Smooth muscle cell (in vitro differentiated cells): ENCODE measurements around the gene SDHC. TPM values are rescaled to one million over a fixed set of nuclear protein-coding genes. Genes with fewer than 3 reads are reported as not detected.

Source experiments
- DNase-seq: peaks from one replicate; lab custom pipeline; 2025; ENCODE audit not compliant: unreplicated experiment; lab: John Stamatoyannopoulos, UW
- H2AFZ ChIP-seq: fragments of 200-600 bp; sonication (generic); 2 replicates; pipeline ENCODE4 v1.6.0; 2016; ENCODE audit warnings: antibody characterized with exemption, low read depth, mild to moderate bottlenecking
- H3F3A ChIP-seq: fragments of 200-600 bp; sonication (generic); 2 replicates; pipeline ENCODE4 v1.6.0; 2017; ENCODE audit warnings: antibody characterized with exemption, low read depth
- H3K27ac ChIP-seq: fragments of 200-600 bp; sonication (generic); 2 replicates; pipeline ENCODE4 v1.5.1; 2016; ENCODE audit warnings: low read depth, mild to moderate bottlenecking
- H3K27me3 ChIP-seq: fragments of 200-600 bp; sonication (generic); 2 replicates; pipeline ENCODE4 v1.6.1; 2016; ENCODE audit warnings: low read depth, mild to moderate bottlenecking
- H3K36me3 ChIP-seq: fragments of 200-600 bp; sonication (generic); 2 replicates; pipeline ENCODE4 v1.5.1; 2016; ENCODE audit warnings: low read depth
- H3K4me1 ChIP-seq: fragments of 200-600 bp; sonication (generic); 2 replicates; pipeline ENCODE4 v1.5.1; 2016; ENCODE audit warnings: low read depth
- H3K4me2 ChIP-seq: fragments of 200-600 bp; sonication (generic); 2 replicates; pipeline ENCODE4 v1.6.0; 2016; ENCODE audit warnings: mild to moderate bottlenecking
- H3K4me3 ChIP-seq: fragments of 200-600 bp; sonication (generic); 2 replicates; pipeline ENCODE4 v1.5.1; 2016; ENCODE audit warnings: mild to moderate bottlenecking
- H3K79me2 ChIP-seq: fragments of 200-600 bp; sonication (generic); 2 replicates; pipeline ENCODE4 v1.6.0; 2016; ENCODE audit warnings: low read depth, mild to moderate bottlenecking
- H3K9ac ChIP-seq: fragments of 200-600 bp; sonication (generic); 2 replicates; pipeline ENCODE4 v1.6.0; 2016; ENCODE audit warnings: low read depth
- H3K9me3 ChIP-seq: fragments of 200-600 bp; sonication (generic); replicated peaks from 2 replicates; pipeline ENCODE4 v1.5.1; 2016; ENCODE audit warnings: low read depth
- H4K20me1 ChIP-seq: fragments of 200-600 bp; sonication (generic); 2 replicates; pipeline ENCODE4 v1.6.0; 2016; ENCODE audit warnings: low read depth
- CTCF ChIP-seq: fragments of 200-600 bp; sonication (generic); IDR thresholded peaks from 2 replicates; pipeline ENCODE4 v1.5.1; 2017; ENCODE audit warnings: borderline replicate concordance, mild to moderate bottlenecking, antibody characterized with exemption; ENCODE audit not compliant: insufficient read depth, poor library complexity, severe bottlenecking
- WGBS: methylation state at CpG from one replicate; pipeline ENCODE4 v1.1.7; 2016; ENCODE audit warnings: low lambda C conversion rate; 5-methylcytosine and 5-hydroxymethylcytosine counted together
- polyA plus RNA-seq: library from polyadenylated mRNA; unstranded; fragments of >200 nt; fragmentation: Nextera tagmentation; extraction: Ambion mirVana; gene quantifications from 2 replicates; pipeline ENCODE4 v1.2.1, GENCODE V29; 2016
- total RNA-seq: library from RNA; depleted of rRNA; stranded (reverse); fragments of >200 nt; gene quantifications from 2 replicates; pipeline ENCODE4 v1.2.3, GENCODE V29; 2014

The SDHC gene
- total and polyA plus RNA-seq, 2 experiments from 2014 or later: 179 to 342 TPM

GRCh38 chr1:161342821-161343220, 28.6 kb downstream of the SDHC start:
- DNase-seq: no peak
- no peak overlapping the region for H3K9ac ChIP-seq
- H3K4me3 ChIP-seq: no peak overlapping the region
- H3K4me2 ChIP-seq: no peak overlapping the region
- no peaks in the 10 kb centered on the region for H3K79me2 ChIP-seq
- TF ChIP-seq CTCF: no peak
- H3K4me1 ChIP-seq: no peaks in the 10 kb centered on the region
- no peaks in the 10 kb centered on the region for H3F3A ChIP-seq
- H3K27ac ChIP-seq: no peak overlapping the region
- no peaks in the 10 kb centered on the region for H3K27me3 ChIP-seq
- H3K9me3 ChIP-seq: no peaks in the 10 kb centered on the region
- no peak overlapping the region for H2AFZ ChIP-seq
- no peaks in the 10 kb centered on the region for H4K20me1 ChIP-seq
- 99% methylated on average over 5 of the region's 5 CpGs for WGBS
- peaks cover 11% of the 10 kb centered on the region for H3K36me3 ChIP-seq

GRCh38 chr1:161350671-161351070, 36.5 kb downstream of the SDHC start:
- WGBS: 93% methylated on average over 1 of the region's 1 CpG
- DNase-seq: no peak
- H3K4me3 ChIP-seq: no peak overlapping the region
- no peaks in the 10 kb centered on the region for H3K9me3 ChIP-seq
- no peaks in the 10 kb centered on the region for H3K36me3 ChIP-seq
- no peak for TF ChIP-seq CTCF
- H2AFZ ChIP-seq: no peak overlapping the region
- H4K20me1 ChIP-seq: peaks cover 11% of the 10 kb centered on the region
- H3K4me1 ChIP-seq: no peaks in the 10 kb centered on the region
- no peak overlapping the region for H3K9ac ChIP-seq
- no peak overlapping the region for H3K27ac ChIP-seq
- H3F3A ChIP-seq: no peaks in the 10 kb centered on the region
- no peak overlapping the region for H3K4me2 ChIP-seq
- H3K79me2 ChIP-seq: no peaks in the 10 kb centered on the region
- H3K27me3 ChIP-seq: no peaks in the 10 kb centered on the region

- Histone ChIP-seq H3K79me2 (no peaks in the 10 kb centered on the region), H3K9me3 (no peaks in the 10 kb centered on the region), H3F3A (no peaks in the 10 kb centered on the region), H3K27ac (no peak overlapping the region), H3K9ac (no peak overlapping the region), H4K20me1 (peaks cover 11% of the 10 kb centered on the region), H3K4me3 (no peak overlapping the region), H3K4me1 (no peaks in the 10 kb centered on the region), H3K27me3 (no peaks in the 10 kb centered on the region), H2AFZ (no peak overlapping the region), H3K4me2 (no peak overlapping the region), H3K36me3 (no peaks in the 10 kb centered on the region)
- no peak for DNase-seq
- no peak for TF ChIP-seq CTCF
- WGBS: 100% methylated on average over 1 of the region's 1 CpG
Observed at GRCh38 chr1:161351482-161351881, 37.3 kb downstream of the SDHC start.

GRCh38 chr1:161357073-161357472, 42.9 kb downstream of the SDHC start:
- Histone ChIP-seq H3F3A (no peaks in the 10 kb centered on the region), H3K36me3 (no peaks in the 10 kb centered on the region), H3K4me3 (no peak overlapping the region), H3K9ac (no peak overlapping the region), H3K27ac (no peak overlapping the region), H4K20me1 (peaks cover 7% of the 10 kb centered on the region), H2AFZ (no peak overlapping the region), H3K4me1 (no peaks in the 10 kb centered on the region), H3K9me3 (no peaks in the 10 kb centered on the region), H3K4me2 (no peak overlapping the region), H3K79me2 (no peaks in the 10 kb centered on the region), H3K27me3 (no peaks in the 10 kb centered on the region)
- no peak for DNase-seq
- 96% methylated on average over 8 of the region's 8 CpGs for WGBS
- no peak for TF ChIP-seq CTCF
